Right ventricle myocardium superior (tissue), 1 donor: Measurements from ENCODE around the gene MPP7. TPM values are rescaled to one million over a fixed set of nuclear protein-coding genes. Genes with fewer than 3 reads are reported as not detected.
A peak's percentile ranks its signal among the peaks of the same experiment; 100 is the strongest.

Experiments used
- ATAC-seq: fragments of 200-7000 bp; cut with Tn5 transposase; one replicate; pipeline ENCODE4 v1.9.1; 2020; ENCODE audit warnings: mild to moderate bottlenecking; ENCODE audit not compliant: poor library complexity
- DNase-seq: peaks from one replicate; pipeline ENCODE4 v3.0.0-alpha.2; 2020
- intact Hi-C: fragments of 100-400 bp; cut with DNase I; formaldehyde crosslinking; loops from one replicate; pipeline ENCODE4 v1.11.2; 2022
- total RNA-seq: library from RNA; stranded (reverse); fragmentation: NEBNext Ultra II Directional; extraction: Animal tissue kit (Norgen Biotek cat#: 25700); gene quantifications from one replicate; pipeline ENCODE4 v1.2.1, GENCODE V29; 2021
- donor health status: DM: no; HTN: yes; CAD: no; lungs with severe emphysema.

Gene MPP7
- total RNA-seq, 1 donor from 2014 or later = 14.0 TPM

DNA sequence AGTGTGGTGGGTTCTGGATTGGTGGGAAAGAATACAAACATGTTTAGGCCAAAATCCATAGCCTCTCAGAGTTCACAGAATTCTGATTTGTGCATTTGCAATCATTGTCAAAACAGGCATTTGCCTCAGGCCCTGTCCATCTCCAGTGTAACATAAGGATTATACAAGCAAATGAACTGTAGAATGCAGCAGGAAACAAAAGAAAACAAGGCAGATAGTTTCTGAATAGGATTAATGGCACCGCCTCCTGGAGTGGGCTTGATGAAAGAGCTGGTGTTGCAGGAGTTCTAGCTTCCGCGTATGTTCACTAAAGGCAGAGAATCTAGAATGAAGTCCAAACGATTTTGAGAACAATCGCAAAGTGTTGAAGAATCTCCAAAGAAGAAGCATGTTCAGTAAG lies 11.3 kb upstream of the MPP7 start:
- ATAC-seq = no peak
- intact Hi-C loops = no loop called here
- DNase-seq = no peak

DNA sequence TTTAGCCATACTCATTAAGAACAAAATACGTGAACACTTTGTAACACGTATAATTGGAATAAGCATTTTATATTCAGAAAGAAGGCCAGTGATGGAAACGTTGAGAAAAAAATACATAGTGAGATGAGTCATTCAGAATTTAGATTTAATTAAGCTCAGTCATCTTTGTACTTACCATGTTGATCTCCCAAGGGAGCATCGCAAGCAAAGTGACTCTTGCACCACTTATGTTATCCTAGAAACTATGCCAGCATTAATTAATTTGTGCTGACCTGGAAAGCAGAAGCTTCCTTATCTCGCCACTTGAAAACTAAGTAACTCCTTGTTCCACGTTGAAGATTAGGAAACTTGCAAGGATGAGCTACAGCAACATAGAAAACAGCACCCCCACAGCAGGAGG lies 9.7 kb upstream of the MPP7 start:
- no peak for DNase-seq
- ATAC-seq = no peak
- intact Hi-C loops = no loop called here

DNA sequence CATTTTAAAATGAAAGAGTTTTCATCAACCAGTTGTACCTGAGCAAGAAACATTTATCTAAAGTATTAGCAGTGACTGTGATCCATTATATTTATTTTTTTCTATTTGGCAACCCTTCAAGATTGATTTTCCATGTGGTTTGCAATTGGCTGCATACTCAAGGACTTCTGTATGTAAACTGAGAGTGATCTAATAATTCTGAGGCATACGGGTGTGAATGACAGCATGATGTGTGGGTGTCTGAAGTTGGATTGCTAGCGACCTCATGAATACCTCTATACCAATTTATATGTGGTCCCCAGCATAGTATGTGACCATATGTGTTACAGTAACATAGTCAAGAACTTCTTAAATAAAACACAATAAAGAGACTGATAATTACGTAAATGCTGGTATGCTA lies 8.2 kb upstream of the MPP7 start:
- intact Hi-C loops = no loop called here
- ATAC-seq (no peak), DNase-seq (no peak)

DNA sequence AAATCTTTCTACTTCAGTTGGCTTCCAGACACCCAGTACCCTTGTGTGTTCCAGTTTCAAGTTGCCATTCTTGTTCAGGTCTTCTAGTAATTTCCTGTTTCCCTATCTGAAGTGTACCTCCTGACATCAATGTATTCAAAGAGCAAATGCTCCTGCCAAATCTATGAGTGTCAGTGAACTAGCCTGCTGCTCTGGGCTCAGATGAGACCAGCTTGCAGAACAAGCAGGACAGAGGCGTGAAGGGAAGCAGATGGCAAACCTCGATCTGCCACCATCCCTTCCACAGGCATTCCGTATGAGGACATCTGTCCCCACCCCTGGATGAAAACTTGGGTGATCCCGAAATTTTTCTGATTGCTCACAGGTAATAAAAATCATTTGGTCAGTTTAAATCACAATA lies 4.4 kb upstream of the MPP7 start:
- ATAC-seq = peak; percentile 9
- intact Hi-C loops = loop anchor here (10.0 kb wide), 1 partner anchor 68 kb away; no protein-coding TSS in a partner anchor
- no peak for DNase-seq

DNA sequence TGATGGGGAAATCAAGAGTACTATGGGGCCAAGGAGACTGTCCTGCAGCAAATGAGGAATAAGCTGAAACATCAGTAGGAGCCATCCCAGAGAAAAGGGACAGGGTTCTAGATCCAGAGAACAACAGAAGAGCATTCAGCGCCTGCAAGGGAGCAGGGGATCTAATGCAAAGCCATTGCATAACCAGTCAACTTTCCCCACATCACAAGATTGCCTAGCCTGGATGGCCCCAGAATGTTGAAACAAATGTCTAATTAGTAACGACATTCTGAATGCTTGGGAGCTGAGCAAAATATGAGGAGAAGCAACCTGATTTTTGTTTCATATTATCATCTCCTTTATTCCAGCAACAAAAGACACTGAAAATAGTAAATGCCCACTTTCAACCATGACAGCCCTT lies 2.7 kb upstream of the MPP7 start:
- ATAC-seq (no peak), DNase-seq (no peak)
- intact Hi-C loops = loop anchor here (10.0 kb wide), 1 partner anchor 69 kb away; no protein-coding TSS in a partner anchor

DNA sequence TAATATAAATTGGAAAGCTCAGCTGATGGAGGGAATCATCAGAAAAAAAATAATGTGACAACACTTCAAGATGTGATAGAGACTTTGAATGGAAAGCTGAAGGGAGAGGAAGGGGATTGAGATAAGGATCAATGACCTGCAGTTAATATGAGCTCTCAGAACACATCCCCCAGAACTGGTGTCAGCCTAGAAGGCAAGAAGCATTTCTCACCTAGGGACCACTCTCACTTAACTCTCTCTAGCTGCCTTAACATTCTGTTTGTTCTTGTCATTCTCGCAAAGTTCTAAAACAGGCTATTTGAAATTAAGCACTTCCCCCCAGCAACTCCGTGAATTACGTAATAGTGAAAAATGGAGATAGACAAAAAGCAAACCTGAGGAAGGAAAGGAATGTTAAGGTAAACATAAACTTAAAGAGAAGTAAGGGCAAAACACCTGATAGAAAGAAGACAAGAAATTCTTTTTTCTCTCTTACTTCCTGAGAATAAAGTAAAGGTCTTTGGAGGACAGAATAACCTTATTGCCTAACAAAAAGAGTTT lies 1.2 kb upstream of the MPP7 start:
- no peak for DNase-seq
- intact Hi-C loops = loop anchor here (10.0 kb wide), 1 partner anchor 71 kb away; no protein-coding TSS in a partner anchor
- ATAC-seq = no peak

DNA sequence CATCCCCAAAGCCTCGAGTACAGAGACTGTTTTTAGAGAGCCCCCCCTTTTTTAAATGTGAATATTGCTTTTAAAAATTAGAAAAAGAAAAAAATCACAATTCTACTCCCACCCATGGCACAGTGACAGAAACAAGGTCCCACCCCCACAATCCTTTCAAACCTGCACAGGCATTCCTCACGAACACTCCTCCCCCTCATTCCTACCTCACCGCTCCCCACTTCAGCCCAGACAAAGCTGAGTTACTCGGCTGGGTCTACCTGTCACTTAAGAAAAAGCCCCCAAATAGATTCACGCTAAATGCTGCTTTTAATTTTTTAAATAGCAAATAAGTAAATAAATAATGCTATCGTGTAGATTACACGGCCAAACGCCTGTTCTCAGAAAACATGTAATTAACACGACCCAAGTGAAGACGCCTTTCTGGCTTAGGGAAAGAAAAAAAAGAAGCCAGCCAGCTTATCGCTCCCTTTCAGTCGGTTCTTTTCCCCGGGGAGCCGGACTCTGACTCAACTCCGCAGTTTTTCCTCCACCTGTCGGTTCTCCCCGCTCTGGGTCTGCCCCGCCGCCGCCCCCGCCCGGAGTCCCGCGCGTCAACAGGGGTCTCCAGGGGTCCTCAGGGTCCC lies 739 bp downstream of the MPP7 start:
- DNase-seq (no peak), ATAC-seq (no peak)
- intact Hi-C loops = loop anchor here (10.0 kb wide), 1 partner anchor 73 kb away; no protein-coding TSS in a partner anchor

DNA sequence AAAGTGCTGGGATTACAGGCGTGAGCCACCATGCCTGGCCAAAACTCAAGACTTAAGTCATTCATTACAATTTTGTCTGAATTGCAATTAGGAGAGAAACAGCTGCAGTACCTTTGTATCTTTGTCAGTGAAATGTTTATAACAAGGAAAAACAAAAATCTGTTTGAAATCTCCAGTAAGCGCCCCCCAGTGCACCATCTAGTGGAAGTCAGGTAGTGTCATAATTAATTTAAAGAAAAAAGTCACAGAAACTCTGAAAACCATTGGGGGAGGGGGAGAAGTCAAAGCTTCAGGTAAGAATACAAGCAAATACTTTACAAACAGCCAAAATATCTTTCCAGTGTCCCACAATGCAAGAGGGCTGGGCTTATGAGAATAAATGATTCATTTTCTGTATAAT lies 2.8 kb downstream of the MPP7 start:
- intact Hi-C loops = loop anchor here (10.0 kb wide), 1 partner anchor 75 kb away; no protein-coding TSS in a partner anchor
- ATAC-seq (no peak), DNase-seq (no peak)

DNA sequence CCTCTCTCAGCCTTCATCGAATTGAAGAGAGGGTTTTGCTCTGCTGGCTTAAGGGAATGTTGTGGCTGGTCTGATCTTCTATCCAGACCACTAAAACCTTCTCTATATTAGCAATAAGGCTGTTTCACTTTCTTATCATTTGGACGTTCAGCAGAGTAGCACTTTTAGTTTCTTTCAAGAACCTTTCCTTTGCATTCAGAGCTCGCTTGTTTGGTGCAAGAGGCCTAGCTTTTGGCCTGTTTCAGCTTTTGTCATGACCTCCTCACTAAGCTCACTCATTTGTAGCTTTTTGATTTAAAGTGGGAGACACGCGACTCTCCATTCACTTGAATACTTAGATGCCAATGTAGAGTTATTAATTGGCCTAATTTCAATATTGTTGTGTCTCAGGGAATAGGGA lies 3.9 kb downstream of the MPP7 start:
- no peak for DNase-seq
- intact Hi-C loops = no loop called here
- no peak for ATAC-seq

DNA sequence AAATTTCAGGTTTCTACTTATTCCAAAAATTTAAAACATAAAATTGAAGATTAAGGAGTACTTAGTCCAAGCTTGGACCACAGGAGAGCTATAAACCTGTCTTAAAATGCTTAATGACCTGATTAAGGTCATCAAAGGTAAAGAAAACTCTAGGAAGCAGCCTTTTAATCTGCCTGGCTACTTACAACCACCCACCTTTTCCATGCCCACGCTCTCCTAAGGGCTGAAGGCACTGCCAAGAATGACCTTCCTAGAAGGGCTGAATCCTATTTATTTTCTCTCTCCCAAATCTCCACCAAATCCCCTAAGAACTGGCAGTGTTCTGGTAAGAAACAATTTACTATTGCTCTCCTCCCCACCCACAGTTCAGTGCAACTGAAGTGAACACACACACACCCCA lies 6.8 kb downstream of the MPP7 start:
- ATAC-seq = no peak

DNA sequence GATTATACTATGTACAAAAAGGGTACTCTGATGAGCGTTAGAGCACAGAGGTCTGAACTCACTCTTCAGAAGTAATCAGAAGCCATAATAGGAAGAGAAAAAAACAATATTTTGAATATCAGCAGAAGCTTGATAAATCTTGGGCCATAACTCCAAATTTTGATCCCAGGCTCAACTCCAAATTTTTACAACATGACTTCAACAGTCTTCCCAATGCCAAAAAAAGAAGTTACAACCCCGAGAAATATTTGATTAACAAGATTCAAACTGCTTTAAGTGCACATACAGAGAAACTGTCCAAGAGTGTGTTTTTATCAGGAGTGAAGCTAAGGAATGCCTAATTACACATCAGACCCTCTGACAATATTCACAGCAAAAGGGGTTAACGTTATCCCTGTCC lies 7.5 kb downstream of the MPP7 start:
- DNase-seq = no peak
- peak; percentile 12 for ATAC-seq

More for the DNA sequence above, 6.8 kb downstream of the MPP7 start:
- DNase-seq = no peak
- intact Hi-C loops = no loop called here

DNA sequence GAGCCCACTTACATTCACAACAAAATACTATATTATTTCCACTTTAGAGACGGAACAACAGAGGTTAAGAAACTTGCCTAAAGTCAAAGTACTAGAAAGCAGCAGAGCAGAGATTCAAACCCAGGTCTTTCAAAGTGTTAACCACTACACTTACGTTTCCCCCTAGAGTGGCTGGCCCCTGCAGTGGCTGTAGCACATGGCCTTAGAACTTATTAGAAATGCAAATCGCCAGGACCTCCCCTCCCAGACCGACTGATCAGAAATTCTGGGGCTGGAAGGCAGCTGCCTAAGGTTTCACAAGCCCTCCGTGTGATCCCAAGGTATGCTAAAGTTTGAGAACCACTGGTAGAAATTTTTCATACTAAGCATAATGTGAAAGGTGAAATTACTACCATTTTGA lies 8.1 kb downstream of the MPP7 start:
- intact Hi-C loops = no loop called here
- DNase-seq (no peak), ATAC-seq (no peak)

More for the DNA sequence above, 7.5 kb downstream of the MPP7 start:
- intact Hi-C loops = no loop called here

DNA sequence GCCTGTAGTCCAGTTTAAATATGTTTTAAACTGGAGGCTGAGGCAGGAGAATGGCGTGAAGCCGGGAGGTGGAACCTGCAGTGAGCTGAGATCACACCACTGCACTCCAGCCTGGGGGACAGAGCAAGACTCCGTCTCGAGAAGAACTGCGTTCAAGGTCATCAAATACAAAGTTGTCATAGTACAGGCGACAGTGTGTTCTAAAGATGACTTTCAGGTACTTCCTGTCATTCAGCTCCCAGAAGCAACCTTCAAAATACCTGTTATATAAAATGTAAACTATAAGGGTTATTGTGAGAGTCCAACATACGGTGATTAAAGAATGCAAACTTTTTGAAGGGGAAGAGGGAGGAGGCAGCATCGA lies 8.7 kb downstream of the MPP7 start:
- DNase-seq (no peak), ATAC-seq (peak; percentile 35)
- intact Hi-C loops = no loop called here

DNA sequence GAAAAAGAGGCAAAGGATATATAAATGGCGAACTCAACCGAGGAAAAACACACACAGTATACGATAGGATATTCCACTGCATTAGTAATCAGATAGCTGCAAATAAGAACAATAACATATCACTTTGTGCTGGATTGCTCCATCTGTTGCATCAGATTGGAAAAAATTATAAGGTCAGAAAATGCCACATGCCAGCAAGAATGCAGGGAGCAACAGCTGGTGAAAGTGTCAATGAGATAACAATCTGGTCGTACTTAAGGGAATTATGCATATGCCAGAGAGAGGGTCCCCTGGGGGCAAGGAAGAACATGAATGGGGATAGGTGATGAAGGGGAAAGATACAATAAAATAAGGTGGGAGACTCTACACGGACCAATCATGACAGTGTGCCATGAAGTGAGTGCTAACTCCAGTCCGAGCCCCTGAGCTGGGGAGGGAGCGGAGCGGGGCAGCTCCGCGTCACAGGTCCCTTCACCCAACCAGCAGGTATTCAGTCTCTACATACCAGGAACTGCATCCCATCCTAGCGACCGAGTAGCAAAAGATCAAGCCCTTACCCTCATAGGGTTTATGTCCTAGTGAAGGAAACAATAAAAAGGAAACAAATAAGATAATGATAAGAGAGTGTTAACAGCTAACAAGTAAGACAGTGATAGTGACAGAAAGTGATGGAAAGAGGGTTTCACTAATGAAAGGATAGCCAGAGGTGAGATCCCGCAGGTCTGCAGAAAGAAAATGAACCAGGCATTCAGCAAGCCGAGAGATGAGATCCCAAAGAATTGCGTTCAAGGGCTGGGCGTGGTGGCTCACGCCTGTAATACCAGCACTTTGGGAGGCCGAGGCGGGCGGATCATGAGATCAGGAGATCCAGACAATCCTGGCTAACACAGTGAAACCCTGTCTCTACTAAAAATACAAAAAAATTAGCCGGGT lies 9.4 kb downstream of the MPP7 start:
- ATAC-seq (no peak), DNase-seq (no peak)
- intact Hi-C loops = no loop called here

DNA sequence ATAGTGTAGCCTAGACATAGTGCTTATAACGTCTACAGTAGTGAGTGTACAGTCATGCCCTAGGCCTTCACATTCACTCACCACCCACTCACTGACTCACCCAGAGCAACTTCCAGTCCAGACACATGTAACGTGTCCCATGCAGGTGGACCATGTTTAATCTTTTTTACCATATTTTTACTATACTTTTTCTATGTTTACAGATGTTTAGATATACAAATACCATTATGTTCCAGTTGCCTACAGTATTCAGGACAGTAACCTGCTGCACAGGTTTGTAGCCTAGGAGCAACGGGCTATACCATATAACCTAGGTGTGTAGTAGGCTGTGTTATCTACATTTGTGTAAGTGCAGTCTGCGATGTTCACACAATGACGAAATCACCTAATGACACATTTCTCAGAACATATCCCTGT lies 11.0 kb downstream of the MPP7 start:
- intact Hi-C loops = no loop called here
- no peak for DNase-seq
- ATAC-seq = no peak

DNA sequence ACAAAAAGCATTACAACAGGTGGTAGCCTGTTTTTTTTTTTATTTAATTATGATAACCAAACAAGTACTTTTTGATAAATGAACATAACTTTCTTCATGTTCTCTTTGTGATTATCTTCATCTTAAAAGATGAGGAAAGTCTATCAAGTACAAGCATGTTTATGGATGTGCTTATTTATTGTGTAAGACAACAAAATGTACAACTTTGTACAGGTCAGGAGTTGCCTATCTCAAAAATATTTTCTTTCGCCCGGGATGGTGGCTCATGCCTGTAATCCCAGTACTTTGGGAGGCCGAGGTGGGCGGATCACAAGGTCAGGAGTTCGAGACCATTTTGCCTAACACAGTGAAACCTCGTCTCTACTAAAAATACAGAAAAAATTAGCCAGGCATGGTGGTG lies 17.0 kb downstream of the MPP7 start:
- no peak for DNase-seq
- ATAC-seq = no peak
- intact Hi-C loops = no loop called here

DNA sequence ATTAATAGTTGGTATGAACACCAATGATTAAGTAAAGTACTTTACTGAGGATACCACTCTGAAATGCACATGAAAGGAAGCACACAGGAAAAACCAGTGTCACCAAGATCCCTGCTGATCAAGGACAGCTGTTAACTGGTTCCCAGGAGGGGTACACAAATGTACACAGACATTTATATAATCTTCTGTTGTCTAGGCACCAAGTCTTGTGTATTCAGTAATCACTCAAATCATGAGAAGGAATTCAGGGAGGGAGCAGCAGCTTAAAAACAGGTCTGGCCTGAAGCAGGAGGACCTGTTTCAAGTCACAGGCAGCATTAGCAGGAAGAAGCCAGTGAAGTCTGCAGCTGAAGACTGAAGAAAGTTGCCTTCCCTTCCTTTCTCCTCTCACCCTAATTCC lies 18.7 kb downstream of the MPP7 start:
- no peak for DNase-seq
- no peak for ATAC-seq
- intact Hi-C loops = no loop called here

DNA sequence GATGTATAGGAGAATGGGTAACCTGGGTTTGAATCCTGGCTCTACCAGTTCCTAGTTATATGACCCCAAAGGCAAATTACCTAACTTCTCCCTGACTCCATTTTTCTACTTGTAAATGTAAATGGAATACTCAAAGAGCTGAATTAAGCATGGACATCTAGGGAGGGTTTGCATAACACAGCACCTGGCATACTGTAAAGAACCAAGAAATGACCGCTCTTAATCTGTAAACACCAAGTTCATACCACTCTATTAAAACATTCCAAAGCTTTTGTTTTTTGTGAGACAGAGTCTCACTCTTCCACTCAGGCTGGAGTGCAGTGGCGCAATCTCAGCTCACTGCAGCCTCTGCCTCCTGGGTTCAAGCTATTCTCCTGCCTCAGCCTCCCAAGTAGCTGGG lies 19.6 kb downstream of the MPP7 start:
- intact Hi-C loops = no loop called here
- DNase-seq = no peak
- no peak for ATAC-seq

DNA sequence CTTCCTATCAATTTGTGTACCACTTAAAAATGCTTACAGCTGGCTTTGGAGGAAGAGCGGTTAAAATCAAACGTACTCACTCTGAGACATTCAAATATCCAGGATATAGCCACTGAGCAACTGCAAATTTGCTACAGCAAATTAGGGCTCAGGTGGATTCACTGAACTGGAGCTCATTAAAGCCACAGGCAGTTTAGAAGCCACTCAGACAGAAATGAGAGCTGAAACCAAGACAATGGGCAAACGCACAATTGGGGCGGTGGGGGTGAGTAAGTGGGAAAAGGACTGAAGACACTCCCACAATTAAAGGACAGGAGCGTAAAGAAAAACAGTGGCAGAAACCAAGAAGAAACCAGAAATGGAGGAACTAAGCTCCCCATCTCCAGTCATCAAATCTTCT lies 20.5 kb downstream of the MPP7 start:
- DNase-seq (no peak), ATAC-seq (no peak)
- intact Hi-C loops = no loop called here
